ENCODE data around the gene ADARB2.

DNA sequence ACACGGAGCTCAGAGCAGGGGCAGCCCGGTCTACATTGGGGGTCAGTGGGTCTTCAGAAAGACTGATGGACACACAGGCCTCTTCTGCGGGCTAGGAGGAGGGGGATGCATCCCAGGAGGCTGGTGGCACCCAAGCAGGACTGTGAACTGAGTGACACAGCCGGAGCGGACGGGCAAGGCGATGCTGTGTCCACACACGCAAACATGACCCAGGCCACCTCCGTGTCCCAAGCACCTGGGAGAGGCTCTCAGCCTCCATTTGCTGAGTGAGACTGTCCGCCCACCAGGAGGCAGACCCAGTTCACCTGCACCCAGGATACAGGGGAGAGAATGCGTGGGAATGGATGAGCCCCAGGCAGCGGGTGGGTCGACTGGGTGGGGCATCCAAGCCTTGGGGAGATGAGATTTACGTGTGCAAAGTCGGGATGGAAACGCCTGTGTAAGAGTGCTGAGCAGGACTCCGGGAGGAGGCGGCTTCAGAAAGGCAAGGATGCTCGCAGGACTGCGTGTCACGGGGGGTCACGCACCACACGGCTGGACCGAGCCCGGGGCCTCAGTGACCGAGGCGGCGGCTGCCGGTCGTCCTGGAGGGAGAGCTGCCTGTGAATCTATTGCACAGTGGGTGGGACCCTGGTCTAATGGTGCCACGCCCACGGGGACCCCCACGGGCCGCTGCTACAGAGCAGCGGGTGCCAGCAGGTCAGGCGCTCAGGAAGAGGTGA, 262.8 kb downstream of the ADARB2 start:
- TF ChIP-seq POLR2A (IDR thresholded peaks at IDR 0.05; ENCODE audit: low read depth, low read length) (no peak), TAF1 (IDR thresholded peaks at IDR 0.05; ENCODE audit: low read depth, low read length) (no peak), POLR2AphosphoS5 (IDR thresholded peaks at IDR 0.05; ENCODE audit: low read depth, low read length) (no peak), SPI1 (IDR thresholded peaks at IDR 0.05; ENCODE audit: low read depth, low read length) (no peak), PAX5 (IDR thresholded peaks at IDR 0.05; ENCODE audit: insufficient read depth, low read length, severe bottlenecking) (no peak), POU2F2 (IDR thresholded peaks at IDR 0.05; ENCODE audit: low read depth, low read length) (no peak)
